ENCODE results near the gene ABCA5.
A peak's percentile ranks its signal among the peaks of the same experiment; 100 is the strongest.

DNA sequence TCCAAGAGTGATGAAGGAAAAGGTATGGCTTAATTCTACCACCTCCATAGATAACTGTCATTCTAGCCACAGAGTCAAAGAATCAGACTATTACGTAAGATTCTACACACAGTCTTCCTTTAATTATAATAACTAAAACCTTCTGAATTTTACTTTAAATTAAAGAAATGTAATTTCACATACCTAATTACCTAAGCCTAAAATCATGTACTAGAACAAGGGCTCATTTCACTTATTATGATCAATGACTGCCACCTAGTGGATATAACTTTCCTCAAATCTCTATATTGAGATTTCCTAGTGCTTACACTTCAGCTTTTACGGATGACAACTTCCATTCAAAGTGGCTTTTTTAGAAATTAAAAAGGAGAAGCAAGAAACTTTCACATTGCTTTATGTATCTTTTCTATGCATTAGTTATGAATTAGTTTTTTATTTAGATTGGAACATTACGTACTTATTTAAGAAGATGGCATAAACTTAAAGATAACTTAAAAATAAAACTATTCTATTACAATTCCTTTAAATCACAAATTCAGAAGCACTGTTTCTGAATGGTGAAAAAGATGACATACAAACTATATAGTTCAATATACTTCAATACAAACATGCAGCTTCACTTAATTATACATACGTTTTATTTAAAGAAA is 80.1 kb downstream of the ABCA5 start:
- no peak for TF ChIP-seq POLR2A (IDR thresholded peaks at IDR 0.05)
- TF ChIP-seq, protein P1, sequence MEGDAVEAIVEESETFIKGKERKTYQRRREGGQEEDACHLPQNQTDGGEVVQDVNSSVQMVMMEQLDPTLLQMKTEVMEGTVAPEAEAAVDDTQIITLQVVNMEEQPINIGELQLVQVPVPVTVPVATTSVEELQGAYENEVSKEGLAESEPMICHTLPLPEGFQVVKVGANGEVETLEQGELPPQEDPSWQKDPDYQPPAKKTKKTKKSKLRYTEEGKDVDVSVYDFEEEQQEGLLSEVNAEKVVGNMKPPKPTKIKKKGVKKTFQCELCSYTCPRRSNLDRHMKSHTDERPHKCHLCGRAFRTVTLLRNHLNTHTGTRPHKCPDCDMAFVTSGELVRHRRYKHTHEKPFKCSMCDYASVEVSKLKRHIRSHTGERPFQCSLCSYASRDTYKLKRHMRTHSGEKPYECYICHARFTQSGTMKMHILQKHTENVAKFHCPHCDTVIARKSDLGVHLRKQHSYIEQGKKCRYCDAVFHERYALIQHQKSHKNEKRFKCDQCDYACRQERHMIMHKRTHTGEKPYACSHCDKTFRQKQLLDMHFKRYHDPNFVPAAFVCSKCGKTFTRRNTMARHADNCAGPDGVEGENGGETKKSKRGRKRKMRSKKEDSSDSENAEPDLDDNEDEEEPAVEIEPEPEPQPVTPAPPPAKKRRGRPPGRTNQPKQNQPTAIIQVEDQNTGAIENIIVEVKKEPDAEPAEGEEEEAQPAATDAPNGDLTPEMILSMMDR (IDR thresholded peaks at IDR 0.05): peak; percentile 38 to 68 (median 52)
